ENCODE results near the gene ZNF668.
"Not testable (repeated sequence)": the region's sequence is repeated elsewhere in the genome, so short reads cannot be mapped to it uniquely, and the experiment has no call there.

ZNF668 gene

GRCh38 chr16:31100876-31101641 lies 27.0 kb upstream of the ZNF668 start:
- DNase-seq, result not testable (repeated sequence)

DNA sequence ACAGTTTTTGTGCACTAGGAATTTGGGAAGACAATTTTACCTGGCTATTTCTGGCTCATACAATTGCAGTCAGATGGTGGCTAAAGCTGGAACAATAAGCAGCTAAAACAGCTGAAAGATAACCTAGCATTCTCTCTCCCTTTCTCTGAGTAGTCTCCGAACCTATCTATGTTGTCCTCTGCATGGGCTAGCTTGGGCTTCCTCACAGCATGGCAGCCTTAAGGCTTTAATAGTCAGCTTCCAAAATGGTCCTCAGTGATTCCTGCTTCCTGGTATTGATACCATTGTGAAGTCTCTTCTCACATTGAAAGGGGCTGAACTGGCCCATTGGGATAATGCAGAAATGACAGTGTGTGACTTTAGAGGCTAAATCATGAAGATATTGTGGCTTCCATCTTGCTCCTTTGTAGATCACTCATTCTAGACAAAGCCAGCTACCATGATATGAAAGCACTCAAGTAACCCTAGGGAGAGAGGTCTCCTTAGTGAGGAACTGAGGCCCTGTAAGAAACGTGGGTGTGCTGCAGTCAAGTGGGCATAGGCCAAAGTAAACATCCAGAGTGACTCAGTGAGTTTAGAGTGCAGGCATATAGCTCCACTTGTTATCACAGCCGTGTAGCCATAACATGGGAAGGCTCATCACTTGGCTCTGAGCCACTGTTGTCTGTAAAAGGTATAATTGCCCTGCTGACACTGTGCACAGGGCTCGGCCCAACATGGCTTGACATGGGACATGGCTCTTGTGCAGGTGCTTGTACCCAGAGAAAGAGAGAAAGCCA lies 26.0 kb upstream of the ZNF668 start:
- DNase-seq, result no peak

GRCh38 chr16:31094424-31095120 lies 20.5 kb upstream of the ZNF668 start, which contains the start of gene VKORC1:
Gene VKORC1 (minus strand): TSS chr16:31094797. CDS start chr16:31094729, 68 bp downstream.
- peak; percentile 93 for DNase-seq

- peak; percentile 30 for DNase-seq
Observed at GRCh38 chr16:31094088-31094423, 20.0 kb upstream of the ZNF668 start.

DNA sequence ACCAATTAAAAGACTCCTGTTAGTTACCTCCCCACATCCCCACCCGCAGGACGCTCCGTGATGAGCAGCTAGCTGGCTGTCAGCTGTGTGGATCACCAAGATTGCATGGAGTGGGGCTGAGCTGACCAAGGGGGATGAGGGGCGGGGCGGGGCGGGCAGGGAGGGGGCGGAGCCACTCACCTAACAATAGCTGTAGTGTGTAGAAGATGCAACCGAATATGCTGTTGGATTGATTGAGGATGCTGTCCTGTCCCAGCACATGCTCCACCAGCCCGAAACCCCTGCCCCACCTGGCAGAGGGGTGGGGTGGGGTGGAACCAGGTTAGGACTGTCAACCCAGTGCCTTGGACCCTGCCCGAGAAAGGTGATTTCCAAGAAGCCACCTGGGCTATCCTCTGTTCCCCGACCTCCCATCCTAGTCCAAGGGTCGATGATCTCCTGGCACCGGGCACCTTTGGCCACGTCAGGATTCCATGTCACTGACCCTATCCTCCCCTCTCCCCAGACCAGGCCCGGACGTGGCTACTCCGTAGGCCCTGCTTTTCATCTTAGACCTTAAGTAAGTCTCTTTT lies 19.2 kb upstream of the ZNF668 start:
- peak; percentile 38 for DNase-seq

DNA sequence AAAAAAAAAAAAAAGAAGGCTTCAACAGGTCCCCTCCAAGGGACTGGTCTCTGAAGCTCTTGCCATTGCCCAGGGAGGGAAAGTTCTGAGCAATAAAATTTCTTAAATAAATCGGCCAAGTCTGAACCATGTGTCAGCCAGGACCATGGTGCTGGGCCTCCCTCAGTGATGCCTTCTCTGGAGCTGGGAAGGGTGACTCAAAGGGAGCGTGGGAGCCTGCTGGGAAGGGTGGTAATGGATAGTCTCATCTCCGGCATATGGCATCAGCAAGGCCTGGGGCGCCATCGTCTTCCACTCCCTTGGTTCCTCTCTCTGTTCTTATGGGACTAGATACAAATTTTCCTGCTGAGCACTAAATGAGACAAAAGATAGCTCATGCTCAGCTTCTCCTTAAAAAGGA lies 18.3 kb upstream of the ZNF668 start:
- DNase-seq, result no peak

DNA sequence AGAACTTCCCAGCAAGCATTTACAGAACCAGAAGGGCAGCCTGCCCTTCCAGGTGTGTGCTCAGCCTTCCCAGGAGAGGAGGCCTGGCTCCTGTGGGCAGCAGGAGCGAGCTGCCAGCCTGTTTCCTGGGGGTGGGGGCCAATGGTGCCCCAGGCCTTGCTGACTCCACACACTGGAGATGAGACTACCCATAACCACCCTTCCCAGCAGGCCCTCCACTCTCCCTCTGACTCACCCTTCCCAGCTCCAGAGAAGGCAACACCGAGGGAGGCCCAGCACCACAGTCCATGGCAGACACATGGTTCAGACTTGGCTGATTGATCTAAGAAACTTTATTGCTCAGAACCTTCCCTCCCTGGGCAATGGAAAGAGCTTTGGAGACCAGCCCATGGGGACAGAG lies 16.5 kb upstream of the ZNF668 start:
- no peak for DNase-seq

DNA sequence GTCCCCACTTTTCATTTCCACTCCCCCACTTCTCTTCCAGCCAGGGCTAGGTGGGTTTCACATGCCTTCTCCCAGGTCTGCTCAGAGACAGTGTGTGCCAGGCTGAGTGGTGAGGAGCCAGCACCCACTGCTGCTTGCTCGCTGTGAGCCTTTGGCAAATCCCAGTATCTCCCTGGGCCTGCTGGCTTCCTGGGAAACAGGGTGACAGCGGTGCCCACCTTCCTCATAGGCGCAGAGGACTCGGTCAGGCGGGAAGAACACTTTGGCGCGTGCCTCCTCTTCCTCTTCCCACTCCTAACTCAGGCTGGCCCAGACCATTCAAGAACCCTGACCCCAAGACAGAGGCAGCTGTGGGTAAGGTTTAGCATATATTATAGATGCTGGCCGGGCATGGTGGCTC lies 15.2 kb upstream of the ZNF668 start:
- DNase-seq, result no peak

- no peak for DNase-seq
Observed at GRCh38 chr16:31088459-31089183, 14.6 kb upstream of the ZNF668 start, which contains the start of gene PRSS53. Gene PRSS53 (minus strand): TSS chr16:31088943. CDS start chr16:31088809, 134 bp downstream.

DNA sequence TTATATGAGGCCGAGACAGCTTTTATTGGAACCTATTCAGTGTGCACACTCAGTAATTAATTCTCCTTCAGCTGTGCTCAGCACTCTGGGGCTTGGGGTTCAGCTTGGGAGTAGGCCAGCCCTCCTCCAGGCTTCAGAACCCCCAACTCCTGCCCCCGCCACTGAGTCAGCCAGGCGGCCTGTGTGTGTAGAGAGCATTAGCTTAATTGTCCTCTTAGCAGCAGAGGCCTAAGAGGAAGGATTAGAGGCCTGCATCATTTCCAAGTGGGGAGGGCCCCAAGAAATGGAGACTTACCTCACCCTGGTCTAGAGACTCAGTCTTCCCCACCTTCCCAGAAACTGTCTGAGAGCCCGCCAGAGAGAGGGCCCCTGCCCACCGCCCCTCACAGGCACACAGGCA lies 13.9 kb upstream of the ZNF668 start:
- DNase-seq, result no peak

DNA sequence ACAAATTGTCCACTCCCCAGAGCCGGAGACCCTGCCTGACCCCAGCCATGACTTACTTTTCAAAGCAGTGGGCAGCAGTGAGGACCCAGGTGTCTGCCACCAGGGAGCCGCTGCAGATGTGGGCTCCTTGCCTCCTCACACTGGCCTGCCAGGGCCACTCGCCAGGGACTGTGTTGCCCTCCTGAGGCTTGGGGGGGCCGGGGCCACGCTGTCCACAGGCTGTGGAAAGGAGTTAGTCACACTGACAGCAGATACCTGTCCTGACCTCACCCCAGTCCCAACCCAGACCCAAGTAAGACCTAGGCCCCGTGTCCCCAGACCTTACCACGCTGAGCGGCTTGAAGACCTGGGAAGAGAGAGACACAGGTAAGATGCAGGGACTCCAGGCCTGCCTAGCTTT lies 13.4 kb upstream of the ZNF668 start:
- DNase-seq, result no peak

DNA sequence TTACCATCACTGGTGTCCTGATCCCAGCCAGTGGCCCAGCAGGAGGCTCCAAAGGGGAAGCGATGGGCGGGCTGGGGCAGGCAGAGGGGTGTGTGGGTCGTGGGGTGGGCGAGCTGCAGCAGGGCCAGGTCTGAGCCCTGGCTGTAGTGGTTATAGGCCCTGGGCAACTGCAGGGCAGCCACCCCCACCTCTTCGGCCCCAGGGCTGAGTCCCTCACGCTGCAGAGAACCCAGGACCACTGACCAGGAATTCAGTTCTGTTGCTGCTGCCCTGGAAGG lies 12.5 kb upstream of the ZNF668 start:
- DNase-seq, result no peak

- DNase-seq, result no peak
Observed at GRCh38 chr16:31085873-31086628, 12.0 kb upstream of the ZNF668 start.

GRCh38 chr16:31085411-31085810 lies 11.4 kb upstream of the ZNF668 start:
- no peak for DNase-seq

DNA sequence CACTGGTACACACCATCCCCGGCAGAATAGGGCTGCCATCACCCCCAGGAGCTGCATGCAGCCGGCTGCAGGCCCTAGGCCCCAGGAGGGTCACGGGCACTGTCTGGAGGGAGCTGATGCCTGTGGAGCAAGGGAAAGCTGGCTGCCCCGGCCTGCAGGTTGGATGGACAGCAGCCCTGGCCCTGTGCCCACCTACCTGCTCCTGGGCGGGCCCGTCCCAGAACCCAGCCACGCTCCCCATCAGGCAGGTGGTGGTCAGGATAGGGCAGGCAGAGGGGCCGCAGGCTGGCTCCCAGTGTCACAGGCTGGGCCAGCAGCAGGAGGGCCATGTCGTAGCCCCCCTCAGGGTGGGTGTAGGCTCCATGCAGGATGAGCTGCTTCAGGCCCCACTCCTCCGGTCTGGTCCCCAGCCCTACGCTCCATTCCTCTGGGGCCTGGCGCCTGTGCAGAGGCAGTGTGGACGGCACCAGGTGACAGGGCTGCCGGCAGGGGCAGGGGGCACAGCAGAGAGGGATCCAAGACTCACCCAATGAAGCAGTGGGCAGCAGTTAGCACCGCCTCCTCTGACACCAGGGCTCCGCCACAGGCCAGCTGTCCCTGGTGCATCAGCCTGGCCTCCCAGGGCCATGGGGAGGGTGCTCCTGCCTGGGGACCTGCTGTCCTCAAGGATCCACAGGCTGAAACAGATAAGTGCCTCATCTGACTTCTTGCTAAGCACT lies 10.7 kb upstream of the ZNF668 start:
- no peak for DNase-seq

GRCh38 chr16:31083981-31084380 lies 9.9 kb upstream of the ZNF668 start:
- DNase-seq, result no peak

DNA sequence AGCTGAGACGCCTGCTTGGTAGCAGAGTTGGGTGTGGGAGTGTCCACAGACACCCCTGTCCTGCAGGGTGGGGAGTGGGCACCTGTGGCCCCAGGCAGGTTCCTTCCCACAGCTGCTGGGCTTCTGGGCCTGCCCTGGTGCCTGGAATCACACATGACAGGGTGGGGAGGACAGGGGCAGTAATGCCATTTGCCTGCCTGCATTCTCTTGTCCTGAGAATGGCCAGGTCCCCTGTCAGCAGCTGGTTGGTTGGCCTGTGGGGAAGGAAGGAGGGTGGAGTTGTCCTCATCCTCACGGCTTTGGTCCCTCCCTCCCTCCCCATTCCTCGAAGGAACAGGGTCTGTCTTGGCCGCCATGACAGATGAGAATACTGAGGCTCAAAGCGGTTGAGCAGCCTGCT lies 9.5 kb upstream of the ZNF668 start:
- no peak for DNase-seq

- no peak for DNase-seq
Observed at GRCh38 chr16:31083081-31083480, 9.0 kb upstream of the ZNF668 start.

- DNase-seq, result no peak
Observed at GRCh38 chr16:31082368-31083045, 8.5 kb upstream of the ZNF668 start.

DNA sequence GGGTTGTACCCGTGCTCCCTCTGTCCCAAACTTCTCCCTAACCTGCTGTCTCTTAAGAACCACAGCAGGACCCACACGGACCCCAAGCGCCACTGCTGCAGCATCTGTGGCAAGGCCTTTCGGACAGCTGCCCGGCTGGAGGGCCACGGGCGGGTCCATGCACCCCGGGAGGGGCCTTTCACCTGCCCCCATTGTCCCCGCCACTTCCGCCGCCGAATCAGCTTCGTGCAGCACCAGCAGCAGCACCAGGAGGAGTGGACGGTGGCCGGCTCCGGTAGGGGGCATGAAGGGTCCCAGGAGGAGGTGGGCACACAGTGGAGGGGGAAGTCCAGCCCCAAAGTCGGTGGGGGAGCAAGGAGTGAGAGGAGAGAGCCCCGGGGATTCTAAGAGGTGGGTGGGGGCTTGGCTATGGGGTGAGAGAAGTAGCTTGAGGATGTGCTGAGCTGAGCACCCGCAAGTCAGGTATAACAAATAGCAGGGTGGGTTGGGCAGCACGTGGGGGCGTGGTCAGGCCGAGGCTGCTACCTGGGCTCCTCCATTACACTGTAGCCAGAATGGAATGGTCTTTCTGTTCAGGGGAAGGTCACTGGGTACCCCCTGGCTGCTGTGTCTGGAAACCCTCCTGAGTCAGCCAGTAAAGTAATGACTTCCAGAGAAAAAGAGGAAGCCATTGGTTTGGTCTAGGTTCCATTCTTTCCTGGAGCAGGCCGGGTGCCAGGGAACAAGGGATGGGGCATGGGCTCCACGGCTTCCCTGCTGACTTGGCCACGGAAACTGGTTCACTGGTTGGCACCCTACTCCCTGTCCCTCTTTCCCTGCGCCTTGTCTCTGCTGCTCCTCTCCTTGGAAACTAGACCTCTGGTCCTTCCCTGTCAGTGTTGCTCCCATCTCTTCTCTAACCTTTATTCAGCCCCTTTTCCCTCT lies 7.7 kb upstream of the ZNF668 start:
- DNase-seq, result no peak

All from NCI-H1105 treated with DMSO at 0.1 percent for 48 hours (cell line).